T-helper 22 cell (primary cell): ENCODE data around the gene CIT.

Source experiments
- DNase-seq: peaks from one replicate; pipeline ENCODE4 v3.0.0-alpha.2; 2020; ENCODE audit warnings: low read depth

Gene CIT

GRCh38 chr12:119699199-119699760 lies 177.8 kb downstream of the CIT start:
- no peak for DNase-seq

- DNase-seq: no peak
These were observed 180.2 kb downstream of the CIT start for GRCh38 chr12:119696943-119697342.

- DNase-seq: no peak
These were observed 182.1 kb downstream of the CIT start for GRCh38 chr12:119695034-119695433.

GRCh38 chr12:119694111-119694510 lies 183.0 kb downstream of the CIT start:
- DNase-seq: no peak

GRCh38 chr12:119693511-119693910 lies 183.6 kb downstream of the CIT start:
- DNase-seq: no peak

- no peak for DNase-seq
These were observed 184.1 kb downstream of the CIT start for GRCh38 chr12:119692997-119693396.

GRCh38 chr12:119692410-119692809 lies 184.7 kb downstream of the CIT start:
- DNase-seq: no peak

GRCh38 chr12:119691202-119691810 lies 185.8 kb downstream of the CIT start:
- no peak for DNase-seq

GRCh38 chr12:119689935-119690500 lies 187.1 kb downstream of the CIT start:
- DNase-seq: no peak

GRCh38 chr12:119687879-119688278 lies 189.2 kb downstream of the CIT start:
- DNase-seq: no peak

GRCh38 chr12:119687406-119687805 lies 189.7 kb downstream of the CIT start:
- DNase-seq: no peak

- no peak for DNase-seq
These were observed 190.3 kb downstream of the CIT start for GRCh38 chr12:119686776-119687175.

- DNase-seq: no peak
These were observed 190.8 kb downstream of the CIT start for GRCh38 chr12:119686355-119686754.

GRCh38 chr12:119685375-119685774 lies 191.7 kb downstream of the CIT start:
- no peak for DNase-seq

GRCh38 chr12:119684711-119685369 lies 192.3 kb downstream of the CIT start:
- DNase-seq: no peak

GRCh38 chr12:119683816-119684215 lies 193.3 kb downstream of the CIT start:
- no peak for DNase-seq

- DNase-seq: no peak
These were observed 193.7 kb downstream of the CIT start for GRCh38 chr12:119683413-119683812.

GRCh38 chr12:119682639-119683252 lies 194.4 kb downstream of the CIT start:
- DNase-seq: no peak

- no peak for DNase-seq
These were observed 195.1 kb downstream of the CIT start for GRCh38 chr12:119681728-119682638.

- no peak for DNase-seq
These were observed 196.0 kb downstream of the CIT start for GRCh38 chr12:119681111-119681510.

GRCh38 chr12:119679490-119679889 lies 197.6 kb downstream of the CIT start:
- DNase-seq: no peak

GRCh38 chr12:119679081-119679480 lies 198.0 kb downstream of the CIT start:
- no peak for DNase-seq
